A549 (cell line): Measurements from ENCODE around the gene LRRC4B. TPM values are rescaled to one million over a fixed set of nuclear protein-coding genes. Genes with fewer than 3 reads are reported as not detected.

Source experiments
- ATAC-seq, 2 experiments: fragments of 200-7000 bp in 1 of 2; fragments of >200 bp in 1 of 2; cut with Nextera tagmentation in 1 of 2; cut with Tn5 transposase in 1 of 2; 3 replicates each; pipeline versions ENCODE4 v1.8.0 to v1.9.1; 2018 to 2020; ENCODE audit warnings: mild to moderate bottlenecking in 1 of 2, moderate library complexity in 1 of 2
- CTCF ChIA-PET: fragments of 300-600 bp; sonication (Branson Sonifier 250); formaldehyde crosslinking; extraction: SDS; loops from one replicate; lab custom pipeline; 2021; ENCODE audit warnings: antibody characterized with exemption, inconsistent platforms; lab: Yijun Ruan, JAX
- POLR2A ChIA-PET: fragments of 350-600 bp; formaldehyde crosslinking; extraction: SDS; loops from one replicate; lab custom pipeline; 2021; ENCODE audit warnings: antibody characterized with exemption, inconsistent platforms; lab: Yijun Ruan, JAX
- DNase-seq, 2 experiments: peaks; one replicate each; pipeline versions ENCODE4 v3.0.0 to v3.0.0-alpha.2; 2011 to 2016; ENCODE audit warnings: low read depth in 1 of 2, low spot score in 1 of 2
- FAIRE-seq: peaks from 2 replicates; lab custom pipeline; 2011; peaks lifted over from hg19 to GRCh38; lab: Jason Lieb, UNC
- H3K27ac ChIP-seq, 2 experiments: fragments of >200 bp; sonication (Bioruptor Twin); formaldehyde crosslinking; 3 replicates each; pipeline ENCODE4 v1.5.1; 2016 to 2017
- H3K4me1 ChIP-seq: fragments of >200 bp; sonication (Bioruptor Twin); formaldehyde crosslinking; 3 replicates; pipeline ENCODE4 v1.6.1; 2016
- H3K4me2 ChIP-seq: fragments of >200 bp; sonication (Bioruptor Twin); formaldehyde crosslinking; 3 replicates; pipeline ENCODE4 v1.6.1; 2016
- H3K4me3 ChIP-seq: fragments of >200 bp; sonication (Bioruptor Twin); formaldehyde crosslinking; 3 replicates; pipeline ENCODE4 v1.5.1; 2016
- H3K9me3 ChIP-seq: fragments of >200 bp; sonication (Bioruptor Twin); formaldehyde crosslinking; 3 replicates; pipeline ENCODE4 v1.6.1; 2016
- ATOH8 ChIP-seq: fragments of 250-450 bp; sonication (Bioruptor Pico); IDR thresholded peaks from 2 replicates; pipeline ENCODE4 v1.5.0; 2020; ENCODE audit warnings: low read depth, mild to moderate bottlenecking, moderate library complexity
- BHLHE40 ChIP-seq: IDR thresholded peaks from 2 replicates; pipeline ENCODE4 v1.6.1; 2012; ENCODE audit warnings: low read depth, low read length, inconsistent platforms
- CBX2 ChIP-seq: fragments of 200-600 bp; sonication (generic); IDR thresholded peaks from 2 replicates; pipeline ENCODE4 v1.6.1; 2016; ENCODE audit warnings: low read depth, mild to moderate bottlenecking, borderline replicate concordance
- CHD2 ChIP-seq: fragments of 150-350 bp; IDR thresholded peaks from 2 replicates; pipeline ENCODE4 v1.6.1; 2014; ENCODE audit warnings: low read length; ENCODE audit not compliant: partially characterized antibody
- CHD4 ChIP-seq: fragments of 200-600 bp; sonication (generic); IDR thresholded peaks from 2 replicates; pipeline ENCODE4 v1.6.1; 2016; ENCODE audit warnings: antibody characterized with exemption, mild to moderate bottlenecking, borderline replicate concordance
- EHF ChIP-seq: fragments of 250-450 bp; sonication (Bioruptor Pico); IDR thresholded peaks from 2 replicates; pipeline ENCODE4 v1.5.0; 2020; ENCODE audit warnings: mild to moderate bottlenecking
- EHMT2 ChIP-seq: fragments of 200-600 bp; sonication (generic); IDR thresholded peaks from 2 replicates; pipeline ENCODE4 v1.6.1; 2016; ENCODE audit warnings: antibody characterized with exemption, low read depth, mild to moderate bottlenecking, moderate library complexity
- ESRRA ChIP-seq: fragments of 150-350 bp; IDR thresholded peaks from 2 replicates; pipeline ENCODE4 v1.6.1; 2014; ENCODE audit warnings: mild to moderate bottlenecking, low read length, borderline replicate concordance
- FOSL2 ChIP-seq, 2 experiments: fragments of 450-650 bp in 1 of 2; fragments of >200 bp in 1 of 2; sonication (Bioruptor Twin) in 1 of 2; formaldehyde crosslinking; IDR thresholded peaks; 2 replicates each; pipeline versions ENCODE4 v1.5.0 to v1.6.1; 2016 to 2020; ENCODE audit warnings: mild to moderate bottlenecking in 1 of 2, moderate library complexity in 1 of 2
- GATA3 ChIP-seq: IDR thresholded peaks from 2 replicates; pipeline ENCODE4 v1.6.1; 2012; ENCODE audit warnings: borderline replicate concordance
- HES2 ChIP-seq: fragments of >200 bp; sonication (Bioruptor Twin); formaldehyde crosslinking; IDR thresholded peaks from 2 replicates; pipeline ENCODE4 v1.6.1; 2016
- JUN ChIP-seq, 2 experiments: fragments of >200 bp; sonication (Bioruptor Twin); formaldehyde crosslinking; IDR thresholded peaks; 2 replicates in 1 of 2; 3 replicates in 1 of 2; pipeline ENCODE4 v1.6.1; 2016 to 2017
- NFE2L2 ChIP-seq: fragments of 150-350 bp; conservative IDR thresholded peaks from 2 replicates; pipeline ENCODE4 v1.6.1; 2014; ENCODE audit warnings: low read length
- POLR2AphosphoS2 ChIP-seq: conservative IDR thresholded peaks from 2 replicates; pipeline ENCODE4 v1.6.1; 2012; ENCODE audit warnings: low read length, improper control_type of control experiment, inconsistent platforms
- RAD21 ChIP-seq, 2 experiments: fragments of >200 bp in 1 of 2; sonication (Bioruptor Twin) in 1 of 2; formaldehyde crosslinking in 1 of 2; IDR thresholded peaks in 1 of 2; conservative IDR thresholded peaks in 1 of 2; 2 replicates in 1 of 2; 3 replicates in 1 of 2; pipeline ENCODE4 v1.6.1; 2012 to 2018; ENCODE audit warnings: inconsistent platforms in 1 of 2
- RARB ChIP-seq: fragments of 250-450 bp; sonication (Bioruptor Pico); IDR thresholded peaks from 2 replicates; pipeline ENCODE4 v1.8.0; 2021; ENCODE audit warnings: mild to moderate bottlenecking, moderate library complexity
- RCOR1 ChIP-seq: fragments of 150-350 bp; IDR thresholded peaks from 2 replicates; pipeline ENCODE4 v1.6.1; 2014; ENCODE audit warnings: antibody characterized with exemption, low read length, low read depth
- SREBF2 ChIP-seq: fragments of 450-650 bp; IDR thresholded peaks from 2 replicates; pipeline ENCODE4 v1.6.1; 2014; ENCODE audit warnings: mild to moderate bottlenecking, moderate library complexity
- WGBS: methylation state at CpG from one replicate; pipeline ENCODE4 v1.1.6; 2017; ENCODE audit errors: missing lambda C conversion rate; 5-methylcytosine and 5-hydroxymethylcytosine counted together
- polyA plus RNA-seq, 4 experiments: library from polyadenylated mRNA; depleted of rRNA in 3 of 4; stranded (reverse); fragments of >200 nt; fragmentation: RNase III in 1 of 4; extraction: RNeasy Plus Mini Kit Qiagen cat#74134 plus additional on column Dnase treatment in 1 of 4; gene quantifications; 2 replicates in 3 of 4; 3 replicates in 1 of 4; pipeline ENCODE4 v1.2.3, GENCODE V29; 2011 to 2017
- TF ChIP-seq, protein P1 (sequence below): fragments of >200 bp; sonication (Bioruptor Twin); formaldehyde crosslinking; IDR thresholded peaks from 3 replicates; pipeline ENCODE4 v1.5.1; 2016
- TF ChIP-seq, protein P2 (sequence below): IDR thresholded peaks from 2 replicates; pipeline ENCODE4 v1.6.1; 2012
- TF ChIP-seq, protein P3 (sequence below): IDR thresholded peaks from 2 replicates; pipeline ENCODE4 v1.6.1; 2012

Gene LRRC4B
- polyA plus RNA-seq, 2 of the 4 experiments (the other 2 are of a cell fraction) = 0.54 to 0.97 TPM

DNA sequence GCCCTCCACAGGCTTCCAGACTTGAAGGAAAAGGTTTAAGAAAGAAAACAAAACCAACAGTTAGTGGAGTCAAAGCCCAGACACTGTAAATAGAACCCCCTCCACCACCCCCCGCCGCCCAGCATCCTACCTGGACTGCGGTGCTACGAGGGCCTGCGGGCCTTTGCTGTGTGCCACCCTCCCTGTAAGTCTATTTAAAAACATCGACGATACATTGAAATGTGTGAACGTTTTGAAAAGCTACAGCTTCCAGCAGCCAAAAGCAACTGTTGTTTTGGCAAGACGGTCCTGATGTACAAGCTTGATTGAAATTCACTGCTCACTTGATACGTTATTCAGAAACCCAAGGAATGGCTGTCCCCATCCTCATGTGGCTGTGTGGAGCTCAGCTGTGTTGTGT is 85.3 kb downstream of the LRRC4B start:
- H3K27ac ChIP-seq = no peak overlapping the region
- WGBS = 88% methylated on average over 10 of the region's 10 CpGs
- TF ChIP-seq CHD2 (no peak), ESRRA (no peak), RAD21 (conservative IDR thresholded peaks at IDR 0.05 in 1 of 2, IDR thresholded peaks at IDR 0.05 in 1 of 2) (no peak), BHLHE40 (no peak), RARB (CRISPR knock-in tag) (no peak), CHD4 (no peak), GATA3 (no peak), HES2 (no peak), JUN (IDR thresholded peaks at IDR 0.05) (no peak), EHMT2 (no peak), FOSL2 (IDR thresholded peaks at IDR 0.05) (no peak), FOSL2 (CRISPR knock-in tag; IDR thresholded peaks at IDR 0.05) (no peak), POLR2AphosphoS2 (no peak), EHF (no peak), CBX2 (no peak), NFE2L2 (no peak)
- TF ChIP-seq, protein P1, sequence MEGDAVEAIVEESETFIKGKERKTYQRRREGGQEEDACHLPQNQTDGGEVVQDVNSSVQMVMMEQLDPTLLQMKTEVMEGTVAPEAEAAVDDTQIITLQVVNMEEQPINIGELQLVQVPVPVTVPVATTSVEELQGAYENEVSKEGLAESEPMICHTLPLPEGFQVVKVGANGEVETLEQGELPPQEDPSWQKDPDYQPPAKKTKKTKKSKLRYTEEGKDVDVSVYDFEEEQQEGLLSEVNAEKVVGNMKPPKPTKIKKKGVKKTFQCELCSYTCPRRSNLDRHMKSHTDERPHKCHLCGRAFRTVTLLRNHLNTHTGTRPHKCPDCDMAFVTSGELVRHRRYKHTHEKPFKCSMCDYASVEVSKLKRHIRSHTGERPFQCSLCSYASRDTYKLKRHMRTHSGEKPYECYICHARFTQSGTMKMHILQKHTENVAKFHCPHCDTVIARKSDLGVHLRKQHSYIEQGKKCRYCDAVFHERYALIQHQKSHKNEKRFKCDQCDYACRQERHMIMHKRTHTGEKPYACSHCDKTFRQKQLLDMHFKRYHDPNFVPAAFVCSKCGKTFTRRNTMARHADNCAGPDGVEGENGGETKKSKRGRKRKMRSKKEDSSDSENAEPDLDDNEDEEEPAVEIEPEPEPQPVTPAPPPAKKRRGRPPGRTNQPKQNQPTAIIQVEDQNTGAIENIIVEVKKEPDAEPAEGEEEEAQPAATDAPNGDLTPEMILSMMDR = no peak
- no peak for DNase-seq
- H3K9me3 ChIP-seq = peaks cover 16% of the 10 kb centered on the region
- no peak overlapping the region for H3K4me2 ChIP-seq
- FAIRE-seq = no peak
- POLR2A ChIA-PET = no interaction called here
- H3K4me1 ChIP-seq = peaks cover 3% of the 10 kb centered on the region; the same call in 2 of the 3 replicates
- H3K4me3 ChIP-seq = no peak overlapping the region
- no peak for ATAC-seq
- CTCF ChIA-PET = interaction anchor here (0.8 to 3.4 kb wide), 6 partner anchors 10 to 119 kb away, joined by 3 to 12 read pairs (median 6); no protein-coding TSS in a partner anchor

GRCh38 chr19:50482271-50482855 is 85.9 kb downstream of the LRRC4B start:
- peaks cover 16% of the 10 kb centered on the region for H3K9me3 ChIP-seq
- ATAC-seq = no peak
- H3K4me2 ChIP-seq = no peak overlapping the region
- 80% methylated on average over 15 of the region's 16 CpGs for WGBS
- POLR2A ChIA-PET = no interaction called here
- no peak overlapping the region for H3K4me3 ChIP-seq
- CTCF ChIA-PET = interaction anchor here (0.9 to 3.4 kb wide), 3 partner anchors 22 to 113 kb away, joined by 4 to 12 read pairs (median 5); no protein-coding TSS in a partner anchor
- FAIRE-seq = no peak
- TF ChIP-seq SREBF2 (no peak), ATOH8 (CRISPR knock-in tag) (no peak), RCOR1 (no peak)
- TF ChIP-seq, protein P1 = no peak
- TF ChIP-seq, protein P2, sequence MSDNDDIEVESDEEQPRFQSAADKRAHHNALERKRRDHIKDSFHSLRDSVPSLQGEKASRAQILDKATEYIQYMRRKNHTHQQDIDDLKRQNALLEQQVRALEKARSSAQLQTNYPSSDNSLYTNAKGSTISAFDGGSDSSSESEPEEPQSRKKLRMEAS = no peak
- TF ChIP-seq, protein P3, sequence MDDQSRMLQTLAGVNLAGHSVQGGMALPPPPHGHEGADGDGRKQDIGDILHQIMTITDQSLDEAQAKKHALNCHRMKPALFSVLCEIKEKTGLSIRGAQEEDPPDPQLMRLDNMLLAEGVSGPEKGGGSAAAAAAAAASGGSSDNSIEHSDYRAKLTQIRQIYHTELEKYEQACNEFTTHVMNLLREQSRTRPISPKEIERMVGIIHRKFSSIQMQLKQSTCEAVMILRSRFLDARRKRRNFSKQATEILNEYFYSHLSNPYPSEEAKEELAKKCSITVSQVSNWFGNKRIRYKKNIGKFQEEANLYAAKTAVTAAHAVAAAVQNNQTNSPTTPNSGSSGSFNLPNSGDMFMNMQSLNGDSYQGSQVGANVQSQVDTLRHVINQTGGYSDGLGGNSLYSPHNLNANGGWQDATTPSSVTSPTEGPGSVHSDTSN = no peak
- peaks cover 8% of the 10 kb centered on the region for H3K4me1 ChIP-seq
- no peak overlapping the region for H3K27ac ChIP-seq
- no peak for DNase-seq
